C4-2B (cell line): Measurements from ENCODE around the gene ARHGEF28.

Experiments
- CTCF ChIP-seq: fragments of 450-650 bp; conservative IDR thresholded peaks from 2 replicates; pipeline ENCODE4 v1.5.1; 2017; ENCODE audit warnings: mild to moderate bottlenecking
- ZFX ChIP-seq: fragments of 450-650 bp; IDR thresholded peaks from 2 replicates; pipeline ENCODE4 v1.6.1; 2017

- TF ChIP-seq CTCF (no peak), ZFX (no peak)
Observed at GRCh38 chr5:73702951-73703350, 77.0 kb downstream of the ARHGEF28 start.
